GM21619 (cell line): Measurements from ENCODE around the gene RNF103.
"Not testable (repeated sequence)": the region's sequence is repeated elsewhere in the genome, so short reads cannot be mapped to it uniquely, and the experiment has no call there.

Source experiments
- ATAC-seq: cut with Tn5 transposase; IDR thresholded peaks from one replicate; pipeline ENCODE4 v1.9.1; 2021; ENCODE audit not compliant: unreplicated experiment

Gene RNF103

DNA sequence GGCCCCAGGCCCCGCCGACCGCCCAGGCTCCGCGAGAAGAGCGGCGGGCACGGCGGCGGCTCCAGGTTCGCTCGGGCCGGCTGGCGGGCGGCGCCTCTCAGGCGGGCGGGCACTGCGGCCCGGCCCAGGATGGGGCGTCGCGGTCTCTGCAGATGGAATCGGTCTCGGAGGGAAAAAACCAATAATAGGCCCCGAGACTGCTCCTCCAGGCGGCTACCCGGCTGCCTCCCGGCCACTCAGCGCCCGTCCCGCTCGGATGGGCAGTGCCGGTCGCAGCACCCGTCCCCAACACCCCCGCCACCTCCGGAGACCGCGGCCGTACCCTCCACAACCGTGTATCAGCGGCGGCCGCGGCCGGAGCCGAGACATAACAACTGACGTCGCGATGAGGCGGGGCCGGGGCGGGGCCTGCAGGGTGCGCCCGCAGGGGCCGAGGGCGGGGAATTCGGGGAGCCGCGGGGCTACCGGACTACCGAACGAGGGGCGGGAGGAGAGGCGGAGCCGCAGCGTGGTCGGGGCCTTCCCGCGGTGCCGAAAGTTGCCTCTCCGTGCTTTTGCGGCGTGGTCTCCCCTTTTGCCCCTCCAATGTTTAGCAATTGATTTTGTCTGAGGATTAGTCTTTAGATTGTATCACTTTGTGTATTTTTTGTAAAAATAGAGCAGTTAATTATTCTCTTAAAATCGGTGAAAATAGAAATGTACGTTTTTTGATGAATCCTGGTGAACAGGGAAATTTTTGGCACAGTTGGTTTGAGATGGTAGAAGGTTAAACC, at the start of gene RNF103:
Gene RNF103 (minus strand): TSS at position 372 of the 773 bp plus-strand sequence. CDS start 979 bp downstream, outside the sequence.
- ATAC-seq, result peak; percentile 75

GRCh38 chr2:86673011-86673410, 49.3 kb upstream of the RNF103 start:
- no peak for ATAC-seq

GRCh38 chr2:86672027-86672545, 48.4 kb upstream of the RNF103 start:
- ATAC-seq, result no peak

DNA sequence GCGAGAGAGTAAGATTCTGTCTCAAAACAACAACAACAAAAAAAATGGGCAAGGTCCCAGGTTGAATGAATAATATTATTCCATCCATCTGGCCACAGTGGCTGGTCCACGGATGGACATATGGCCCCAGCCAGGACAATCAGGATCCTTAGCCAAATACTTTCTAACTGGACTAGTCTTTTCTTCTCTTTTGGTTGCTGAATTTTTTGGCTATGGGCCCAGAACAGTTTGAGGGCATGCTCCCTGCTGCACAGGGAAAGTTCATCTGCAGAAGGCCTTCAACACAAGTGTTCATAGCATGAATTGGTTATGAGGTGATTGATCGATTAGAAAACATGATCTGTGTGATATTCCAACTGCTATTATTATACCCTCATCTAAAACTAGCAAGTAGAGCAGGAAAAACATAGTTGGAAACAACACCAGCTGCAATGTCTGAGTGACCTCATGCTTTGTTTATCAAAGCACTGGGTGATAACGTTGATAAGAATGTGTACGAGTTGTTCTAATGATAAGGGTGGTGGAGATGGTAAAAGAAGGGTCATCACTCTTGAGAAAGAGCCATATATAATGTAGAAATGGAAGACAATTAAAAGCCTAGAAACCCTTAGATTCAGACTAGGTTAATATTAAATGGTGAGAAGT, 47.8 kb upstream of the RNF103 start:
- no peak for ATAC-seq

- not testable (repeated sequence) for ATAC-seq
Observed at GRCh38 chr2:86669323-86669722, 45.7 kb upstream of the RNF103 start.

DNA sequence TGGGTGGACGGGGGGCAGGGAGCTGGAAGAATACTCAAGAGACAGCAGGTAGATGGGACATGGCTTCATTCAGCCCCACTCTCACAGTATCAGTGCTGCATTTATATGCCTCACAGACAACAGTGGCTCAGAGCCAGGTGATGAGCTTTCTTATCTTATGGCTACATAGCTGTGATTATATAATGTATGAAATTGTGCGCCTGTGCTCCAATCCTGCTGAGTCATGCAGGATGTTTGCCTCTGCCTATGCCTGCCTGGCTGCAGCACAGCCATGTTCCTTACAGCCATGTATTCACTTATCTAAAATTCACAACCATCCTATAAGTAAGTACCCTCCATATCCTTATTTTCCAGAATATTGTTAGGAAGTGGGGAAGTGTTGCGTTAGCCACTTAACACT, 37.7 kb upstream of the RNF103 start:
- ATAC-seq, result no peak

GRCh38 chr2:86650188-86650587, 26.5 kb upstream of the RNF103 start:
- ATAC-seq, result no peak

- no peak for ATAC-seq
Observed at GRCh38 chr2:86649119-86649947, 25.7 kb upstream of the RNF103 start.

- ATAC-seq, result no peak
Observed at GRCh38 chr2:86648681-86649080, 25.0 kb upstream of the RNF103 start.

DNA sequence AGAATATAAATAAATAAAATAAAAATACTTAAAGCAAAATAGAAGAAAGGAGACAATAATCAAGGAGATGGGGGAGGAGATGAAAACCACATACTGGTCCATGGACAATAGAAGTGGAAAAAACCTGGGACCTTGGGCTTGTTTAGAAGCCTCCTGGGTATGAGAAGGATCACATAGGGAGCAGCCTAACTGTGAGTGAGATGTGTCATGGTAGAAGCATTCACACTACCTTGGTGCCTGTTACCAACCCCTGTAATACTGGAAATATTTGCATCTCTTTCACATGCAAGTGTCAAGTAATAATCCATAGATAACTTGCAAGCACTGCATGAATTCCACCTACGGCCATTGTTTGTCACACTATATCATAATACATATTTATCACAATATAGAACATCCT, 23.2 kb upstream of the RNF103 start:
- ATAC-seq, result no peak

- no peak for ATAC-seq
Observed at GRCh38 chr2:86646329-86646728, 22.7 kb upstream of the RNF103 start.

- ATAC-seq, result no peak
Observed at GRCh38 chr2:86645752-86646151, 22.1 kb upstream of the RNF103 start.

- ATAC-seq, result no peak
Observed at GRCh38 chr2:86638712-86639111, 15.0 kb upstream of the RNF103 start.

DNA sequence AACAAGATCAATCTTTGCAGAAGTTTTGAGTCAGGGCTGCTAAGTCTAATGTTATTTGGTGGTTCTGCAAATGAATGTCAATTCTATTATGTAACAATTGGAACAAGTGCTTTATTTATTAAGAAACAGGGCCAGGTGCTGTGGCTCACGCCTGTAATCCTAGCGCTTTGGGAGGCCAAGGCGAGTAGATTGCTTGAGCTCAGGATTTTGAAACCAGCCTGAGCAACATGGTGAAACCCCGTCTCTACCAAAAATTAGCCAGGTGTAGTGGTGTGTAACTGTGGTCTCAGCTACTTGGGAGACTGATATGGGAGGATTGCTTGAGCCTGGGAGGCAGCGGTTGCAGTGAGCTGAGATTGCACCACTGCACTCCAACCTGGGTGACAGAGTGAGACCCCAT, 13.2 kb upstream of the RNF103 start:
- ATAC-seq, result no peak

- ATAC-seq, result no peak
Observed at GRCh38 chr2:86634352-86634751, 10.7 kb upstream of the RNF103 start.

DNA sequence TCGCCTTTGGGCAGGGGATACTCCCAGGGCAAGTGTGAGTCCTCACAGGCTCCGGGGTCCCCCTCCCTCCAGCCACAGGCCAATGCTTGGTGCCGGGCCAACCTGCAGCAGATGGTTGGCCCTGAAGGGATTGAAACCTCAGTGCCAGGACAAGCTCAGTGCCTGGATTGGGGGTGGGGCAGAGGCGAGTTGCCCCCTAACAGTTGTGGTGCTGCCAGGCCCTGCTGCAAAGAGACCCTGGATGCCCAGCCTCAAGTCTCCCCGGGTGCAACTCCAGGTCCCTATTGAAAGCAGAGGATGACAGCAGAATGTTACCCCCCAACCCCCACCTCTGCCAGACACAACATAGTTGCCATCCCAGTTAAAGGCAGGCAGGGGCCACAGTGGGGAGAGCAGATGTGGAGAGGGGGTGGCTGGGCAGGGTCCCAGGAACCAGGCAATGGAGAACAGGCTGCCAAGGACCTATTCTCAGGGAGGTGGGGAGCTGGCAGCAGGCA, 9.5 kb upstream of the RNF103 start:
- no peak for ATAC-seq

GRCh38 chr2:86632672-86633071, 9.0 kb upstream of the RNF103 start:
- no peak for ATAC-seq

- ATAC-seq, result no peak
Observed at GRCh38 chr2:86631846-86632485, 8.3 kb upstream of the RNF103 start.

GRCh38 chr2:86628091-86628522, 4.4 kb upstream of the RNF103 start:
- peak; percentile 34 for ATAC-seq

- no peak for ATAC-seq
Observed at GRCh38 chr2:86627550-86627949, 3.9 kb upstream of the RNF103 start.

- no peak for ATAC-seq
Observed at GRCh38 chr2:86625096-86625495, 1.4 kb upstream of the RNF103 start.
